K562 (cell line): ENCODE data around the gene ENTPD3.

ENCODE experiments used
- CTCF ChIP-seq, 3 experiments: IDR thresholded peaks in 2 of 3; conservative IDR thresholded peaks in 1 of 3; 2 replicates each; pipeline ENCODE4 v1.5.1; 2011 to 2012; ENCODE audit warnings: low read length in 3 of 3, mild to moderate bottlenecking in 3 of 3, control low read depth in 2 of 3, improper control_type of control experiment in 1 of 3, inconsistent platforms in 1 of 3, low read depth in 1 of 3, mixed read lengths in 1 of 3, moderate library complexity in 1 of 3; ENCODE audit not compliant: insufficient read depth in 2 of 3
- NR1H2 ChIP-seq: sonication (generic); formaldehyde crosslinking; IDR thresholded peaks from 2 replicates; pipeline ENCODE4 v1.4.0; 2020; ENCODE audit warnings: mild to moderate bottlenecking, missing genetic modification reagents

GRCh38 chr3:40463579-40463978, 76.6 kb downstream of the ENTPD3 start:
- no peak for TF ChIP-seq CTCF (IDR thresholded peaks at IDR 0.05 in 2 of 3, conservative IDR thresholded peaks at IDR 0.05 in 1 of 3; ENCODE audit: insufficient read depth in 2 of 3, low read depth in 1 of 3, low read length in 3 of 3)
- TF ChIP-seq NR1H2, result no peak
